ENCODE measurements around the gene XRRA1.

- TF ChIP-seq CTCF (IDR thresholded peaks at IDR 0.05) (no peak), EP300 (IDR thresholded peaks at IDR 0.05) (no peak)
Measured at GRCh38 chr11:74933765-74934164, 15.1 kb downstream of the XRRA1 start.

Data from ovary (tissue), 3 donors.